Prostate gland (tissue), 2 donors: ENCODE measurements around the gene OR11G2.

ENCODE experiments used
- POLR2A ChIP-seq: fragments of 450-650 bp; IDR thresholded peaks from one replicate; pipeline ENCODE4 v1.6.1; 2016; ENCODE audit warnings: antibody characterized with exemption, mild to moderate bottlenecking
- POLR2AphosphoS5 ChIP-seq: sonication (generic); formaldehyde crosslinking; IDR thresholded peaks from one replicate; pipeline ENCODE4 v1.6.1; 2017; ENCODE audit warnings: antibody characterized with exemption
- TF ChIP-seq, protein P1 (sequence below), 4 experiments: fragments of 200-600 bp in 2 of 4; fragments of 450-650 bp in 2 of 4; sonication (generic) in 2 of 4; IDR thresholded peaks; 1 replicate in 3 of 4; 2 replicates in 1 of 4; pipeline ENCODE4 v1.5.1; 2016 to 2019; ENCODE audit warnings: antibody characterized with exemption in 4 of 4, mild to moderate bottlenecking in 2 of 4, moderate library complexity in 2 of 4

DNA sequence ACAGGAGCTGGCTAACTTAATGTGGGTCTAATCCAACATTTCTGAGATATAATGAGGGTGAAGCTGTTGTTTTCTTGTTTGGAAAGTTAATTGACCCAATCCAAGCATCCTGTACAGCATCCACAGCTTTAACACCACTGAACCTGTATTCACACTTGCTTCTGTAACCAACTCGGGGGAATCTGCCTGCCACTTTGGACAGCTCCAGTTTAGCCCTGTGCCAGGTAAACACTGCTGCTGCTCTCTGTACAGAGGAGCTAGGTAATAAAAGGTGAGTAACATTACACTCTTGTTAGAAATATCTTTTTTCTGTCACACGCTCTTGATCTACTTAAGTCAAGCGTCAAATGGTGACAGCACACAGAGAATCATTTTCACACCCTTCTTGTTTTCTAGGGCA is 700 bp downstream of the OR11G2 start:
- TF ChIP-seq, protein P1, sequence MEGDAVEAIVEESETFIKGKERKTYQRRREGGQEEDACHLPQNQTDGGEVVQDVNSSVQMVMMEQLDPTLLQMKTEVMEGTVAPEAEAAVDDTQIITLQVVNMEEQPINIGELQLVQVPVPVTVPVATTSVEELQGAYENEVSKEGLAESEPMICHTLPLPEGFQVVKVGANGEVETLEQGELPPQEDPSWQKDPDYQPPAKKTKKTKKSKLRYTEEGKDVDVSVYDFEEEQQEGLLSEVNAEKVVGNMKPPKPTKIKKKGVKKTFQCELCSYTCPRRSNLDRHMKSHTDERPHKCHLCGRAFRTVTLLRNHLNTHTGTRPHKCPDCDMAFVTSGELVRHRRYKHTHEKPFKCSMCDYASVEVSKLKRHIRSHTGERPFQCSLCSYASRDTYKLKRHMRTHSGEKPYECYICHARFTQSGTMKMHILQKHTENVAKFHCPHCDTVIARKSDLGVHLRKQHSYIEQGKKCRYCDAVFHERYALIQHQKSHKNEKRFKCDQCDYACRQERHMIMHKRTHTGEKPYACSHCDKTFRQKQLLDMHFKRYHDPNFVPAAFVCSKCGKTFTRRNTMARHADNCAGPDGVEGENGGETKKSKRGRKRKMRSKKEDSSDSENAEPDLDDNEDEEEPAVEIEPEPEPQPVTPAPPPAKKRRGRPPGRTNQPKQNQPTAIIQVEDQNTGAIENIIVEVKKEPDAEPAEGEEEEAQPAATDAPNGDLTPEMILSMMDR (IDR thresholded peaks at IDR 0.05): no peak
- no peak for TF ChIP-seq POLR2A
- TF ChIP-seq POLR2AphosphoS5: no peak
